ENCODE data around the gene TASOR2.

TASOR2 gene

DNA sequence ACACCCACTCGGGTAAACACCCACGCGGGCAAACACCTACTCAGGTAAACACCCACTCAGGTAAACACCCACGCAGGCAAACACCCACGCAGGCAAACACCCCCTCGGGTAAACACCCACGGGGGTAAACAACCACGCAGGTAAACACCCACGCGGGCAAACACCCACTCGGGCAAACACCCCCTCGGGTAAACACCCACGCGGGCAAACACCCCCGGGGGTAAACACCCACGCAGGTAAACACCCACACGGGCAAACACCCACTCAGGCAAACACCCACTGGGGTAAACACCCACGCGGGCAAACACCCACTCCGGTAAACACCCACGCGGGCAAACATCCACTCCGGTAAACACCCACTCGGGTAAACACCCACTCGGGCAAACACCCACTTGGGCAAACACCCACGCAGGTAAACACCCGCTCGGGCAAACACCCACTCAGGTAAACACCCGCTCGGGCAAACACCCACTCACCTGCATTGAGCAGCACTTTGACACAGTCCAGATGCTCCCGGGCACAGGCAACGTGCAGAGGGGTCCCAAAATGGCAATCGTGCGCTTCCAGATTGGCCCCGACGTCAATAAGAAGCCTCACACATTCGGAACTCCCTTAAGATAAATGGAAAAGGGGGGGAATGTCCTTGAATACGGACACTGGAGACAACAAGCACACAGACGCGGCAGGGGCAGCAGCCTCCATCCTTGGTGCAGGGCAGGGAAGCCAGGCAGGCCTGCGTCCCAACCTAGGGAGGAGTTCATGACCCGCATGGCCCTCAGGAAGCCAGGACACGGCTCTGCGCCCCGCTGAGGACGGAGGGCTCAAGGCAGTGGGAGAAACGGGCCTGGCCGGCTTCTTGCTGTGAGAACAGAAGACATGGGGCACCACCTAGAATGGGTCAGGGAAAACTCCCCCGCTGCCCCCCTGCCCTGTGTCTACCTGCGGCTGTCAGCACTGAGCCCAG, 35.9 kb upstream of the TASOR2 start:
- in situ Hi-C loops (cut with MboI; ENCODE audit: low sequenced_read_pairs, unreplicated experiment) = no loop called here
- peak; percentile 45 for DNase-seq (ENCODE audit: low spot score)
- no peak for TF ChIP-seq CTCF (IDR thresholded peaks at IDR 0.05; ENCODE audit: borderline replicate concordance, control extremely low read depth, extremely low read depth, insufficient read depth, missing control alignments)

- no peak for DNase-seq (ENCODE audit: low spot score)
- no peak for TF ChIP-seq CTCF (IDR thresholded peaks at IDR 0.05; ENCODE audit: borderline replicate concordance, control extremely low read depth, extremely low read depth, insufficient read depth, missing control alignments)
- in situ Hi-C loops (cut with MboI; ENCODE audit: low sequenced_read_pairs, unreplicated experiment) = no loop called here
Measured at GRCh38 chr10:5649746-5650145, 34.9 kb upstream of the TASOR2 start.

- TF ChIP-seq CTCF (IDR thresholded peaks at IDR 0.05; ENCODE audit: borderline replicate concordance, control extremely low read depth, extremely low read depth, insufficient read depth, missing control alignments) = no peak
- in situ Hi-C loops (cut with MboI; ENCODE audit: low sequenced_read_pairs, unreplicated experiment) = no loop called here
- DNase-seq (ENCODE audit: low spot score) = no peak
Measured at GRCh38 chr10:5650664-5651387, 33.8 kb upstream of the TASOR2 start.

DNA sequence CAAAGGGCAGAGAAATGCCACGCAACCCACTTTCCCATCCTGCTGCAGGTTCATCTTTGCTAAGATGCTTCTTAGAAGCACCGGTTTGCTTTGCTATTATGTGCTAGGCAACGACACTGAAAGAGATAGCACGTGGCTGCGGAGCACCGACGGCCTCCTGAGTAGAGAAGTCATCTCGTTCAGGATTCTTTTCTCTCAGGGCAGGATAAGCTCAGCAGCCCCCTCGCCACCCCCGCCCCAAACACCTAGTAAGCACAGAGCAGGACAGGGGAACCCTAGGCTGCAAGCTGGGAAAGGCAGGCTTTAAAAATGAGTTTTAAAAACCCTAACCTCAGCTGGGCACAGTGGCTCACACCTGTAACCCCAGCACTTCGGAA, 33.3 kb upstream of the TASOR2 start:
- in situ Hi-C loops (cut with MboI; ENCODE audit: low sequenced_read_pairs, unreplicated experiment) = no loop called here
- TF ChIP-seq CTCF (IDR thresholded peaks at IDR 0.05; ENCODE audit: borderline replicate concordance, control extremely low read depth, extremely low read depth, insufficient read depth, missing control alignments) = no peak
- DNase-seq (ENCODE audit: low spot score) = no peak

DNA sequence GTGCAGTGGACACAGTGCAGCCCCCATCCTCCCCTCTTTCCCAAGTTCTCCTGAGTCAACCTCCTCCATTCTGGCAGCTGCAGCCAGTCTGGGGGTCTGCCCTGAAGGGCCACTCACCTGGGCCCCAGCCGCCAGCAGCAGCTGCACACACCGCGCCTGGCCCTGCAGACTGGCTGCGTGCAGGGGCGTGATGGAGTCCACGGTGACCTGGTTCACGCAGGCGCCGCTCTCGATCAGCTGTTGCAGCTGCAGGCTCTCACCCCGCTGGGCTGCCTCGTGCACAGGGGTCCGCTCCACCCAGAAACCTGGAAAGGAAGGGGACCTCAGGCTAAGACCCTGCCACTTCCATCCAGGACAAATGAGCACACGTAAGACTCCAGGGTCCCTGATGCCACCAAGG, 31.9 kb upstream of the TASOR2 start:
- in situ Hi-C loops (cut with MboI; ENCODE audit: low sequenced_read_pairs, unreplicated experiment) = no loop called here
- no peak for TF ChIP-seq CTCF (IDR thresholded peaks at IDR 0.05; ENCODE audit: borderline replicate concordance, control extremely low read depth, extremely low read depth, insufficient read depth, missing control alignments)
- no peak for DNase-seq (ENCODE audit: low spot score)

- TF ChIP-seq CTCF (IDR thresholded peaks at IDR 0.05; ENCODE audit: borderline replicate concordance, control extremely low read depth, extremely low read depth, insufficient read depth, missing control alignments) = no peak
- in situ Hi-C loops (cut with MboI; ENCODE audit: low sequenced_read_pairs, unreplicated experiment) = no loop called here
- DNase-seq (ENCODE audit: low spot score) = no peak
Measured at GRCh38 chr10:5654218-5654755, 30.4 kb upstream of the TASOR2 start.
